HepG2 (cell line): Measurements from ENCODE around the gene CAPN9. TPM values are rescaled to one million over a fixed set of nuclear protein-coding genes. Genes with fewer than 3 reads are reported as not detected.
A peak's percentile ranks its signal among the peaks of the same experiment; 100 is the strongest.

Experiments
- DDIT3 ChIP-seq: sonication (generic); formaldehyde crosslinking; IDR thresholded peaks from 2 replicates; pipeline ENCODE4 v1.4.0; 2020; ENCODE audit warnings: mild to moderate bottlenecking, missing genetic modification reagents
- FOXK1 ChIP-seq: sonication (generic); formaldehyde crosslinking; IDR thresholded peaks from 2 replicates; pipeline ENCODE4 v1.4.0; 2020; ENCODE audit warnings: low read depth, missing genetic modification reagents, borderline replicate concordance
- GMEB1 ChIP-seq: sonication (generic); formaldehyde crosslinking; IDR thresholded peaks from 2 replicates; pipeline ENCODE4 v1.5.1; 2020; ENCODE audit warnings: missing genetic modification reagents, mild to moderate bottlenecking, borderline replicate concordance
- GPN1 ChIP-seq: sonication (generic); formaldehyde crosslinking; IDR thresholded peaks from 2 replicates; pipeline ENCODE4 v1.5.1; 2020; ENCODE audit warnings: missing genetic modification reagents, borderline replicate concordance
- HES4 ChIP-seq: sonication (generic); formaldehyde crosslinking; IDR thresholded peaks from 2 replicates; pipeline ENCODE4 v1.9.0; 2021; ENCODE audit warnings: mild to moderate bottlenecking, missing genetic modification reagents, borderline replicate concordance
- HMGXB3 ChIP-seq: sonication (generic); formaldehyde crosslinking; IDR thresholded peaks from 2 replicates; pipeline ENCODE4 v1.4.0; 2020; ENCODE audit warnings: missing genetic modification reagents, borderline replicate concordance
- KLF6 ChIP-seq: IDR thresholded peaks from 2 replicates; pipeline ENCODE4 v1.8.0; 2016; ENCODE audit warnings: missing biosample characterization, missing genetic modification reagents
- LBX2 ChIP-seq: sonication (generic); formaldehyde crosslinking; IDR thresholded peaks from 2 replicates; pipeline ENCODE4 v1.5.0; 2020; ENCODE audit warnings: missing genetic modification reagents, mild to moderate bottlenecking, borderline replicate concordance
- NR2F1 ChIP-seq, 2 experiments: fragments of 450-650 bp in 1 of 2; formaldehyde crosslinking in 1 of 2; IDR thresholded peaks; 2 replicates each; pipeline versions ENCODE4 v1.5.0 to v1.6.1; 2016 to 2020; ENCODE audit warnings: mild to moderate bottlenecking in 1 of 2, missing compliant biosample characterization in 1 of 2, missing genetic modification reagents in 1 of 2, moderate library complexity in 1 of 2
- RORA ChIP-seq: sonication (generic); formaldehyde crosslinking; IDR thresholded peaks from 2 replicates; pipeline ENCODE4 v1.5.0; 2020; ENCODE audit warnings: mild to moderate bottlenecking, missing genetic modification reagents, moderate library complexity
- SMC3 ChIP-seq: IDR thresholded peaks from 2 replicates; pipeline ENCODE4 v1.6.1; 2011; ENCODE audit warnings: low read length, improper control_type of control experiment
- SYNCRIP ChIP-seq: fragments of 200-400 bp; formaldehyde crosslinking; IDR thresholded peaks from 2 replicates; pipeline ENCODE4 v1.6.1; 2018; ENCODE audit warnings: mild to moderate bottlenecking, low read depth, low read length; ENCODE audit not compliant: insufficient read depth
- TCF12 ChIP-seq, 2 experiments: fragments of 450-650 bp in 1 of 2; sonication (generic) in 1 of 2; formaldehyde crosslinking in 1 of 2; IDR thresholded peaks; 2 replicates each; pipeline versions ENCODE4 v1.6.1 to v1.8.0; 2017 to 2022; ENCODE audit warnings: antibody characterized with exemption in 1 of 2, mild to moderate bottlenecking in 1 of 2, missing genetic modification reagents in 1 of 2, moderate library complexity in 1 of 2
- ZNF207 ChIP-seq: fragments of 450-650 bp; IDR thresholded peaks from 2 replicates; pipeline ENCODE4 v1.6.1; 2016; ENCODE audit warnings: antibody characterized with exemption, borderline replicate concordance
- ZNF530 ChIP-seq: sonication (generic); formaldehyde crosslinking; IDR thresholded peaks from 2 replicates; pipeline ENCODE4 v1.5.0; 2020; ENCODE audit warnings: low read depth, mild to moderate bottlenecking, missing genetic modification reagents
- ZNF883 ChIP-seq: sonication (generic); formaldehyde crosslinking; IDR thresholded peaks from 2 replicates; pipeline ENCODE4 v1.5.1; 2020; ENCODE audit warnings: mild to moderate bottlenecking, missing genetic modification reagents; ENCODE audit errors: not compliant biosample characterization
- polyA plus RNA-seq, 8 experiments: library from polyadenylated mRNA; depleted of rRNA in 3 of 8; stranded (reverse) in 7 of 8; unstranded in 1 of 8; fragments of >200 nt; fragmentation: Illumina TruSeq in 4 of 8; extraction: Trizol in 4 of 8; gene quantifications; 2 replicates each; pipeline versions ENCODE4 v1.2.1 to v1.2.3, GENCODE V29; 2011 to 2016; ENCODE audit warnings: low read depth in 4 of 8, missing spikeins in 1 of 8, mixed read lengths in 1 of 8; ENCODE audit not compliant: insufficient read depth in 1 of 8
- total RNA-seq, 5 experiments: library from RNA; depleted of rRNA; stranded (reverse); fragments of >200 nt; fragmentation: Illumina TruSeq; extraction: Trizol; gene quantifications; 2 replicates each; pipeline ENCODE4 v1.2.3, GENCODE V29; 2016; ENCODE audit warnings: low read depth in 1 of 5

The CAPN9 gene
- total and polyA plus RNA-seq, 2 of the 13 experiments (the other 11 are each of a cell fraction or from before 2014, with no cell fraction given): 0.04 to 0.31 TPM

GRCh38 chr1:230715510-230715909 lies 31.7 kb upstream of the CAPN9 start (continued):
- no peak for TF ChIP-seq ZNF883 (CRISPR knock-in tag)
- no peak for TF ChIP-seq HMGXB3 (CRISPR knock-in tag)
- no peak for TF ChIP-seq GMEB1 (CRISPR knock-in tag)
- no peak for TF ChIP-seq ZNF530 (CRISPR knock-in tag)
- no peak for TF ChIP-seq RORA (CRISPR knock-in tag)
- no peak for TF ChIP-seq SYNCRIP
- no peak for TF ChIP-seq DDIT3 (CRISPR knock-in tag)
- TF ChIP-seq GPN1 (CRISPR knock-in tag): no peak
- no peak for TF ChIP-seq HES4
- no peak for TF ChIP-seq ZNF207
- no peak for TF ChIP-seq TCF12 (IDR thresholded peaks at IDR 0.05)
- TF ChIP-seq TCF12 (CRISPR knock-in tag; IDR thresholded peaks at IDR 0.05): no peak
- TF ChIP-seq NR2F1 (CRISPR knock-in tag; IDR thresholded peaks at IDR 0.05): no peak
- TF ChIP-seq FOXK1 (CRISPR knock-in tag): peak; percentile 24; the same call in 1 of the 2 replicates
- no peak for TF ChIP-seq KLF6 (CRISPR knock-in tag)
- TF ChIP-seq SMC3: peak; percentile 53; the same call in 1 of the 2 replicates
- no peak for TF ChIP-seq LBX2 (CRISPR knock-in tag)
